Measurements from ENCODE around the gene UBL7. TPM values are rescaled to one million over a fixed set of nuclear protein-coding genes. Genes with fewer than 3 reads are reported as not detected.

UBL7 gene
- total RNA-seq, 1 experiment from 2014 or later = 47.5 TPM

GRCh38 chr15:74406992-74407705 is 53.8 kb downstream of the UBL7 start:
- no peak overlapping the region for H2AFZ ChIP-seq (ENCODE audit: low read length)
- H3K27me3 ChIP-seq (ENCODE audit: insufficient read depth, low read length) = no peaks in the 10 kb centered on the region
- no peak overlapping the region for H3K23ac ChIP-seq (ENCODE audit: insufficient read length, low read depth, low read length)
- no peak overlapping the region for H2BK120ac ChIP-seq (ENCODE audit: low read depth, low read length, poor library complexity, severe bottlenecking)
- no peak overlapping the region; the same call in 1 of the 2 replicates for H3K14ac ChIP-seq (ENCODE audit: insufficient read depth, low read length)
- H2BK5ac ChIP-seq (ENCODE audit: insufficient read length, low read length) = no peak overlapping the region
- no peak overlapping the region for H3K18ac ChIP-seq (ENCODE audit: insufficient read length, low read depth, low read length)
- H4K20me1 ChIP-seq (ENCODE audit: control insufficient read depth, insufficient read depth, insufficient read length) = no peaks in the 10 kb centered on the region
- no peaks in the 10 kb centered on the region for H3K23me2 ChIP-seq (ENCODE audit: insufficient read length, low read depth, low read length, poor library complexity, severe bottlenecking)
- no peaks in the 10 kb centered on the region; the same call in 1 of the 2 replicates for H3K4me1 ChIP-seq (ENCODE audit: insufficient read depth, low read length)
- no peak overlapping the region for H4K91ac ChIP-seq (ENCODE audit: insufficient read length, low read depth, low read length)
- no peaks in the 10 kb centered on the region for H3K79me2 ChIP-seq (ENCODE audit: insufficient read depth, low read length)
- no peaks in the 10 kb centered on the region for H3K79me1 ChIP-seq (ENCODE audit: insufficient read depth, low read depth, low read length, poor library complexity, severe bottlenecking)
- no peak overlapping the region for H3K4ac ChIP-seq (ENCODE audit: low read depth, low read length)
- DNase-seq = no peak
- no peak overlapping the region for H3K56ac ChIP-seq (ENCODE audit: insufficient read length, low read depth, low read length)
- H3K36me3 Mint-ChIP-seq (ENCODE audit: insufficient read depth in 1 of 3, low read depth in 3 of 3) = peaks cover 3 to 8% (median 5%) of the 10 kb centered on the region in 3 experiments; a peak in 3 of 7 replicates
- H2BK20ac ChIP-seq (ENCODE audit: low read depth, low read length, poor library complexity, severe bottlenecking) = no peak overlapping the region
- H3K27ac ChIP-seq (ENCODE audit: insufficient read length, low read depth, low read length) = no peak overlapping the region
- TF ChIP-seq CTCF (conservative IDR thresholded peaks at IDR 0.05) = no peak
- no peaks in the 10 kb centered on the region; the same call in 1 of the 2 replicates for H3K27me3 Mint-ChIP-seq (ENCODE audit: low read depth)
- H3K9ac ChIP-seq (ENCODE audit: extremely low read depth, insufficient read length, low read length) = no peak overlapping the region
- H3K4me2 ChIP-seq (ENCODE audit: insufficient read depth, insufficient read length, low read length) = no peak overlapping the region
- no peak overlapping the region for H2AK5ac ChIP-seq (ENCODE audit: insufficient read length, low read length)
- H3K9me3 ChIP-seq (ENCODE audit: control insufficient read depth, low read depth, low read length) = no peaks in the 10 kb centered on the region
- no peak overlapping the region for H3T11ph ChIP-seq (ENCODE audit: low read length)
- no peak overlapping the region for H3K4me3 Mint-ChIP-seq
- H4K8ac ChIP-seq (replicated peaks; ENCODE audit: insufficient read length, low read depth, low read length) = no peak overlapping the region
- no peak overlapping the region for H2BK15ac ChIP-seq (ENCODE audit: low read depth, low read length)
- H3K4me1 Mint-ChIP-seq = peaks cover 9 to 24% of the 10 kb centered on the region in 2 experiments
- H2BK12ac ChIP-seq (ENCODE audit: insufficient read length, low read depth, low read length) = no peak overlapping the region
- no CpG with 5 or more reads among the region's 12 CpGs for WGBS (ENCODE audit: extremely low coverage, insufficient read length, low lambda C conversion rate)
- no peak overlapping the region for H4K5ac ChIP-seq (ENCODE audit: insufficient read length, low read depth, low read length)
- H3K27ac Mint-ChIP-seq = peak overlapping the region in 1 of 3 experiments; percentile 18; a peak in 2 of 7 replicates
- H3K9me3 Mint-ChIP-seq = no peaks in the 10 kb centered on the region

All from H9 (cell line).